ENCODE measurements around the gene SH3BP5L.
"Not testable (repeated sequence)": the region's sequence is repeated elsewhere in the genome, so short reads cannot be mapped to it uniquely, and the experiment has no call there.

SH3BP5L gene

DNA sequence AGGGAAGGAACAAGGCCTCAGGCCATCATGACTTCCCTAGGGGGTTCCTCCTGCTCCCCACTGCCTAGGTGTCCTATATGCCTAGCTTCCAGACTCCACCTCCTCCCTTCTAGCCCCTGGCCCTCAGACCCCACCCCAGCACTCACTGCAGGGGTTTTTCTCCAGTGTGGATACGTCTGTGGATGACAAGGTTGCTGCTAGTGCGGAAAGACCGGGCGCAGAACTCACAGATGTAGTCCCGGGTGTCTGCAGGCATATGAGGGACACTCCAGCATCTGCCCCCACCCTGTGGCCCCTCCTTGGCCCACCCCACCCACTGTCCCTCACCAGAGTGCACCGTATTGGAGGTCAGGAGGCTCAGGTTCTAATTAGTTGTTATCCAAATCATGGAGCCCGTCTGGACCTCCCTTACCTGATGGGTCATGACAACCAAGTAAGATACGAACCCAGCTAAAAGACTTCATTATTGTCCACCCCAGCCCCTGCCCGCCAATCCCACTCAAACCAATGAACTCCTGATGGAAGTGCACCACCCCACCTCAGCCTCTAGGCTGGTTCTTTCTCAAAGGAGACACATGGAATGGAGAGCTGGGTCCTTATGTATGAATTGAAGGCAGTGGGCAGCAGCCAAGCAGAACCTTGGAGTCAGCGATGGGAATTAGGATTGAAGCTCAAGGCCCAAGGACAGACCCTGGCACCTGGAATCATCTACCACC is 25.0 kb upstream of the SH3BP5L start:
- no peak for DNase-seq (ENCODE audit: low read depth, low spot score)

DNA sequence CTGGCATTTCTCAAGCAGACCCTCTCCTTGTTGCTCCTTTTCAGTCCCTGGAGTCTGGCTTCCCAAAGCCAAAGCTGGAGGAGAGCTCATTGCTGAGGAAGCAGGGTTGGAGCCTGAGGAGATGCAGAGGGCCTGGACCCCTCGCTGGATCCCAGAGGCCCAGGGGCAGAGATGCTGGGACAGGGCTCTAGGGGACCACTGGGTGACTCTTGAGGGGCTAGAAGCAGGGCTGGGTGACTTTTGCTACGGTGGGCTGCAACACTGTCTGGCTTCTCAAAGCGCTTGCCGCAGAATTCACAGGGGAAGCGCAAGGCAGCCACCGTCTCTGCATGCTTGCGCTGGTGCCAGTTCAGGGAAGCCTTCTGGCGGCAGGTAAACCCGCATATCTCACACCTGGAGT is 24.4 kb upstream of the SH3BP5L start:
- no peak for DNase-seq (ENCODE audit: low read depth, low spot score)

DNA sequence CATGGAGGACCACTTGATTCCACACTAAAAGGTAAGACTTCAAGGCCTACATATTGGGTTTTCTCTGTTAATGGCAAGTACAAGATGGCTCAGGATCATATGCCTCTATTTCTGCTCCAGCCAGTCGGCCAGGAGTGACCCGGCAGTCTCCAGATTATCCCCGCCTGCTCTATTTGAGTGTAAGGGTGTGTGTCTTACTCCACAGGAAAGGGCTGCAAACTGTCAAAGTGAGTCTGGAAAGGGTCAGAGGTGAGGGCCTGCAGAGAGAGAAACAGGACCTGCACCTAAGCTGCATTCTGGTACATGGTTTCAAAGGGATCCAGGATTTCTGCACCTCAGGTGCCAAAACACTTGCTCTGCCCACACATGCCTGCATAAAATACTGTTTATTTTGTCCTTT is 23.9 kb upstream of the SH3BP5L start:
- DNase-seq (ENCODE audit: low read depth, low spot score), result no peak

DNA sequence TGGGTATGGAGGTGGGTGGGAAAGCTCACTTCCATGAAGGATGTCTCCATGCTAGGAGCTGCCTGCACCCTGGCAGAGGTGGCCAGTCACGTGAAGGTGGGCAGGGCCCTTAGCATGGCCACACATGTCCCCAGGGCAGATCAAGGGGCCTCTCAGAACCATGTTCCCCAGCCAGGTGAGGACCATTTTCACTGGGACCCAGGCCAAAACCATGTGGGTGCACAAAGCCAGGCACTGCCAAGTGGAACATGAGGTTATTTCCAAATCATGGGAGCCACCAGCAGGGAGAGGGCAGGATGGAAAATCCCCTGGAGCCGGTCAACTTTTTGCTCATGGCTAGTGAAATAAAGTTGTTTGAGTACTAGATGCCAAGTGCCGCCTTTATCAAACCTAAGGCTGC is 23.4 kb upstream of the SH3BP5L start:
- DNase-seq (ENCODE audit: low read depth, low spot score), result no peak

DNA sequence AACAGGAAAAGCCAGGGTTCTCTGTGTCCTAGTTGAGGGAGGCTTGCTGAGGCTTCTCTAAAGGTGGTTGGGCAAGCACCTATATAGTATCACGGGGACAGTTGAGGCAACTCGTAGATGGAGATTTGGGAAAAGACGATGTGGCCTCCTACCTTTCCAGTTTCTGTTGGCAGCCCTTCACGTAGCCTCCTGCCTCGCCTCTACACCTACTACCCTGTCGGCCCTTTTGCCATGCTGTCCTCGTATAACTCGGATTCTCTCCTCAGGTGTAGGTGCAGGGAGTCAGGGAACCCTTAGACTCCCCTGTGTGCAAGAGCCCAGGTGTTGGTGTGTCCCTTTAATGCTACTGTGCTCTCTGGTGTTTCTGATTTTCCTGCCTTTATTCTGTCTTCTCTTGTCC is 22.9 kb upstream of the SH3BP5L start:
- no peak for DNase-seq (ENCODE audit: low read depth, low spot score)

DNA sequence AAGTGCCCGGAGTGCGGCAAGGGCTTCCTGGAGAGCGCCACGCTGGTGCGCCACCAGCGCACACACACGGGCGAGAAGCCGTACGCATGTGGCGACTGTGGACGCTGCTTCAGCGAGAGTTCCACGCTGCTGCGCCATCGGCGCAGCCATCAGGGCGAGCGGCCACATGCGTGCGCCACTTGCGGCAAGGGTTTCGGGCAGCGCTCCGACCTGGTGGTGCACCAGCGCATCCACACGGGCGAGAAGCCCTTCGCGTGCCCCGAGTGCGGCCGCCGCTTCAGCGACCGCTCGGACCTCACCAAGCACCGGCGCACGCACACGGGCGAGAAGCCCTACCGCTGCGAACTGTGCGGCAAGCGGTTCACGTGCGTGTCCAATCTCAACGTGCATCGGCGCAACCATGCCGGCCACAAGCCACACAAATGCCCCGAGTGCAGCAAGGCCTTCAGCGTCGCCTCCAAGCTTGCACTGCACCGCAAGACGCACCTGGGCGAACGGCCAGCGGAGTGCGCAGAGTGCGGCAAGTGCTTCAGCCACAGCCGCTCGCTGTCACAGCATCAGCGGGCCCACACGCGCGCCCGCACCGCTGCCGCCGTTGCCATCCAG is 22.3 kb upstream of the SH3BP5L start:
- no peak for DNase-seq (ENCODE audit: low read depth, low spot score)

DNA sequence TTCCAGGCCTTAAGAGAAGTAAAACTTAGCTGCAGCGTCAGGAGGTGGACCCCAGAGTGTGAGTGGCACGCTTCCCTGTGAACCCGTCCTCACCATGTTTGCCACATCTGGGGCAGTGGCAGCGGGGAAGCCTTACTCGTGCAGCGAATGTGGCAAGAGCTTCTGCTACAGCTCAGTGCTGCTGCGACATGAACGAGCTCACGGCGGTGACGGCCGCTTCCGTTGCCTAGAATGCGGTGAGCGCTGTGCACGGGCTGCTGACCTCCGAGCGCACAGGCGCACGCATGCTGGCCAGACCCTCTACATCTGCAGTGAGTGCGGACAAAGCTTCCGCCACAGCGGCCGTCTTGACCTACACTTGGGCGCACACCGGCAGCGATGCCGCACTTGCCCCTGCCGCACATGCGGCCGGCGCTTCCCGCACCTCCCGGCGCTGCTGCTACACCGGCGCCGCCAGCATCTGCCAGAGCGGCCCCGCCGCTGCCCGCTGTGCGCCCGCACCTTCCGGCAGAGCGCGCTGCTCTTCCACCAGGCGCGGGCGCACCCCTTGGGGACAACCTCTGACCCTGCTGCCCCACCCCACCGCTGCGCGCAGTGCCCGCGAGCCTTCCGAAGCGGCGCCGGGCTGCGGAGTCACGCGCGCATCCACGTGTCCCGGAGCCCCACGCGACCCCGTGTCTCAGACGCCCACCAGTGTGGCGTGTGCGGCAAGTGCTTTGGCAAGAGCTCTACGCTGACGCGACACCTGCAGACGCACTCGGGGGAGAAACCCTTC is 21.7 kb upstream of the SH3BP5L start:
- no peak for DNase-seq (ENCODE audit: low read depth, low spot score)

DNA sequence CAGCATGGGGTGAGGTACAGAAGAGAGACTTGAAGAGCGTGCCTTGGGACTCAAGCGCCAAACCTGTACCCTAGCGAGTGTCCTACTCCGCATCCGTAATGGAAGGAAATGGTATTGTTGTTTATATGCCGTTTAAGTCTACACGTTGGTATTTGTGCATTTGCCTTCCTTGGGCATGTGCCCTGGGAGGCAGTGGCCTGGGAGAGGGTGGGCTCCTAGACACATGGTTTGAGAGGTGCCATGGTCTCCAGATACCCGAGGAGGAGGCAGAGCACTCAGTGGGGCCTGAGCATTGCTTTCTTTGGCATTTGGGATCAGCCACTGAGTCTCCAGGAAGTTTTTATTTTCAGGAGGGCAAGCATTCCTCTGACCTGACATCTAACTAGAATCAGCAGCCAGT is 18.8 kb upstream of the SH3BP5L start:
- DNase-seq (ENCODE audit: low read depth, low spot score), result no peak

DNA sequence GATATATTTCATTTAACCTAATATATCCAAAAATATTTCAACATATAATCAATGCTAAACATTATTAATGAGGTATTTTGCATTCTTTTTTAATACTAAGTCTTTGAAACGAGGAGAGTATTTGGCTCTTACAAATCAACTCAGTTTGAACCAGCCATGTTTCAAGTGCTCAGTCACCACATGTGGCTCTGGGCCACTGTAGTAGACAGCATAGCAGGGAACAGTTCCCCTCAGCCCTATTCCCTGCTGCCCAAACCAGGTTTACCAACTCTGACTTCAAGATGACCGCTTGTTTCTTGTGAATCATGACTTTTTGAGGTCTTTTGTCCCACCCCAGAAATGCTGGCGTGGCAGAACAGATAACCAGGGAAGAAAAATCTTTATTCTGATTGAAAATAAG is 18.0 kb upstream of the SH3BP5L start:
- DNase-seq (ENCODE audit: low read depth, low spot score), result no peak

DNA sequence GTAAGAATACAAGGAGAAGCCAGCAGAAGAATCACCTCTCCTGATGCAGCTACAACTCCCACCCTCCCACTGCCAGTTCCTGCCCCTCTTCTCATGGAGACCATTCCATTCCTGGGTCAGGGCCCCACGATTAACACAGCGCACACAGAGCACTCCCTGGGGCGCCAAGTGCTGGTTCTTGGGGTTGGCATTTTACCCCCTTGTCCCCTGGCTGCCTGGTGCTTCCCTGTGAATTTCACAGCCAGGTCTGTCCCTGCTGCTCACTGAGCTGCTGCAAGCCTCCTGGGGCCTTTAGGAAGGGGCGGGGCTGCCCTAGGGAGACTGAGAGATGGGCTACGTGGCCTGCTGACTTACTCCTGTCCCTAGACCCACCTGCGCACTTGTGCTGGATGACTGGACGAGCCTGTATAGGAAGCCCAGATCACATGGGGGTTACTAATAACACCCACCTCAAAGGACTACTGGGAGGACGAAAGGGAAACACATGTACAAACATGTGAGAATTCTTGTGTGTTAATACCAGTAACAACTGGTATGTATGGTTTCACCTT is 17.1 kb upstream of the SH3BP5L start:
- no peak for DNase-seq (ENCODE audit: low read depth, low spot score)

DNA sequence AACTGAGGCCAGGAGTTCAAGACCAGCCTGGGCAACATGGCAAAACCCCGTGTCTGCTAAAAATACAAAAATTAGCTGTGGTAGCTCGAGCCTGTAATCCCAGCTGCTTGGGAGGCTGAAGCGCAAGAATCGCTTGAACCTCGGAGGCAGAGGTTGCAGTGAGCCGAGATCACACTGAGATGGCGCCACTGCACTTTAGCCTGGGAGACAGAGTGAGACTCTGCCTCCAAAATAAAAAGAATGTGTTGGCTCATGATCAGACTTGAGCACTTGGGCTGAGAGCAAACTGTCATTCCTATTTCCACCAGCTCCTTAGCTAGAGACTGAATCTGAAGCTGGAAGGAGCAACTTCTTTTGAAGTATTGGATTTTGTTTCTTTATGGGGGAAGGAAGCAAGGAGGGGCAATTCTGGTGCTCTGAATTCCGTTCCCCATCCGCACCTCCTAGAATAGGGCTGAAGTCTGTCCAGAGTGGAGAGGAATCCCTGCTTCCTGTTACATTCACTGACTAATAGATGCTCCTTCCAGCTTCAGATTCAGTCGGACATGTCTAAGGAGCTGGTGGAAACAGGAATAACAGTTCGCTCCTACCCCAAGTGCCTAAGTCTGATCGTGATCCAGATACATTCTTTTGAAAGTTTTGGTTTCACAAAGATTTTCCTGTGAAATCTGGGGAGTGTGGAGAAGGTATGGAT is 16.1 kb upstream of the SH3BP5L start:
- DNase-seq (ENCODE audit: low read depth, low spot score), result no peak

DNA sequence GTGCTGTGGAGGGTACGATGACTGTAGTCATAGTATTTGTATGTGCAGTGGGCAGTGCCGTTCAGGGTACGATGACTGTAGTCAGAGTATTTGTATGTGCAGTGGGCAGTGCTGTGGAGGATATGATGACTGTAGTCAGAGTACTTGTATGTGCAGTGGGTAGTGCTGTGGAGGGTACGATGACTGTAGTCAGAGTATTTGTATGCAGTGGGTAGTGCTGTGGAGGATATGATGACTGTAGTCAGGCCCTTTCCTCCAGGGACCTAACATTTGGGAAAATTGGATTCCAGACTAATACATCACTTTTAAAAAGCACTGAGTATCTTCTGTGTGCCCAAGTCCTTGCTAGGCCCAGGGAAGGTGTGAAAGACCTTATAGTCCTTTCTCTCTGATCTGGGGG is 15.2 kb upstream of the SH3BP5L start:
- DNase-seq (ENCODE audit: low read depth, low spot score), result no peak

DNA sequence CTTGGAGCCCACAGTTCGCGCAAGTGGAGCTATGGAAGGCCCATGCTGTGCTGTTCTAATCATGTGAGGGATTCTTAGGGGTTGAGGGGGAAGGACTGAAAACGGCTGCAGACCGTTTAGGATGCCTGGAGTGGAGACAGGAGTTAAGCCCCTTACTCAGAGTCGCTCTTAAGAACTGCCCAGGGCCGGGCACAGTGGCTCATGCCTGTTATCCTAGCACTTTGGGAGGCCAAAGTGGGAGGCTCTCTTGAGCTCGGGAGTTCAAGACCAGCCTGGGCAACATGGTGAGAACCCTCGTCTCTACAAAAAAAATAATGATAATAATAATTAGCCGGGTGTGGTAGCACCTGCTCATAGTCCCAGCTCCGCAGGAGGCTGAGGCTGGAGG is 13.4 kb upstream of the SH3BP5L start:
- no peak for DNase-seq (ENCODE audit: low read depth, low spot score)

DNA sequence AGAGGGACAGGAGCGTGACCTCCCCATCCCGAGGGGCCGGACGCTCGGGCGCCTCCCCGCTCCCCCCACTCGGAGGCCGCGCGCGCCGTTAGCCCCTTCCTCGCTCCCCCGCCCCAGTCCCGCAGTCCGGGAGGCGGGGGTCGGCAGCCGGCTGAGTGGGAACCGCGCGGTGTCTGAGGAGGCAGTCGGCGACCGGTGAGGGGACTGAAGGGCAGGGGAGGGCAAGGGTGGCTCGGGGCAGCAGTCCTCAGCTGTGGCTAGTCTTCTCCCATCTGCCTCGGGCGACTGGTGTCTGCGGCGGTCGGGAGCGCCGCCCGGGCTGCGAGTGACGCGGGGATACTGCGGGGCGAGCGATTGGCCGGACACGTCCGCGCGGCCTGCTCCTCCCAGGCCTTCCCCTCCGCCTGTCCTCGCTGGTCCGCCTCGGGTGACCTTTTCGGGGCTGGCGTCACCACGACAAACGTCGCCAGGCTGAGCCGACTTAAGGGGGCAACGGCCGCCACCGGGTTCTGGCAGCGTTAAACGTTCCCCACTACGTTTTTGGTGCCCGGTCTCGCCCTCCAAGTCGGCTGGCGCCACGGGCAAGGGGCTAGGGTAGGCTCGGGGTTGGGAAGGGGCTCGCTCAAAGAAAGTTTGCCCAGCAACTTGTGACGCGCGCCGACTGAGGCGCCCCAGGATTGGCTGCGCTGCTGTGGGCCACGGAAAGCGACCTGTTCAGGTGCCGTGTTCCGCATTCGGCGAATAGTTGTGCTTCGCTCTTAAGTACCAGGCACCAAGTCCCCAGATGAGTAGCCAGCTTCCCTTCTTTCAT is 12.8 kb upstream of the SH3BP5L start:
- DNase-seq (ENCODE audit: low read depth, low spot score), result peak; percentile 88

DNA sequence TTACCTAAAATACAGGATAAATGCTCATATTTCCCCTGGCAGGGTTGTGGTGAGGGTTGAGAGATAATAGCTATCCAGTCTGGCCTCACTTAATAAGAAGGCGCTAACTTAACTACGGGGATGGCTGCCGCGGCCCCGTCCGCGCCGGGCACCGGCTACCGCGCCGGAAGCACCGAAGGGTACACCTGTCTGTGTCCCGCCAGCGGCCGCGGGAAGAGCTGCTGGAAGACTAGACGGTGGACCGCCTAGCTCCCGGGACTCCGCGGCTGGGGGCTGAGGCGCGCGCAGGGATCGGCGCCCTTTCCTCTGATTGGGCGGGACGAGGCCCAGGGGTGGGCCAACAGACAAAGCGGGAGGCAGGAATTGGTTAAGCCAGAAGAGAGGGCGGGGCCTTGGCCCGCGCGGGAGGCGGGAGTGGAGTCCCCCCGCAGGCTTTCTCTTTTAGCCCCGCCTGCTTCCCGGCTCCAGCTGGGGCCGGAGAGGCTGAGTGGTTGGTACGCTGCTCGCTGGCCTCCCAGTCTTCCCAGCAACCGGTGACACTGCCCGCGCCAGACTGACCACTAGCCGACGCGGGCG is 12.2 kb upstream of the SH3BP5L start, which contains the start of gene ZNF672:
Gene ZNF672 (plus strand): TSS at position 444 of the 576 bp plus-strand sequence. CDS start 9,051 bp downstream, outside the sequence.
- no peak for DNase-seq (ENCODE audit: low read depth, low spot score)

DNA sequence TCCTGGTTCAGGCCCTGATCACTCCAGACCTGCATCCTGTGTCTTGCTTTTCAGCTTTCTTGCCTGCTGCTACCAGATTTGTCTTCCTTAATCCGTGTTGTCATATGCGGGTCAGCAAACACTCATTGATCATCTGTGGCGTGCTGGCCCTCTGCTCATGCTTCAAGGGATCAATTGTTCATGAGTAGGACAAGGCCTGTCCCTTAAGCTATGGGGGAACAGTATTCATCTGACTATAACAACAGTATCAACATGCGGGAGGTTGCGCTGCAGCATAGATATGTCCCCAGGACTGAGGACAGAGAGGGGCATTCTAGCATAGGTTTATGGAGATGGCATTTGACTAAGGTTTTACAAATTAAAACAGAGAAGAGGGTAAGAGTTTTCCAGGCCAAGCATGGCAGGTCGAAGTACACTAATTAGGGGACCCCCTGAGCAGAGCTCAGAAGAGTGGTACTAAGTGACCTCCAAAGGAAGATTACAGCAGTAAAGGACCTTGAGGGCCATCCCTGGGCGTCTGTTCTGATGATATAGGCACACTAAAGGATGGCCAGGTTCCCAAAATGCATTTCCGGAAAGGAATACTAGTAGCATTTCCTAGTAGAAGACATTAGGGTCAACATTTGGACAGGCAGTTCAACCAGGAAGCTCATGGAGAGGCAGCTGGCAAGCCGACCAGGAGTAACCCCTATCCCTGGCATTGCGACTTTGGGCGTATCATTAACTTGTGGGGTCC is 11.5 kb upstream of the SH3BP5L start:
- no peak for DNase-seq (ENCODE audit: low read depth, low spot score)

DNA sequence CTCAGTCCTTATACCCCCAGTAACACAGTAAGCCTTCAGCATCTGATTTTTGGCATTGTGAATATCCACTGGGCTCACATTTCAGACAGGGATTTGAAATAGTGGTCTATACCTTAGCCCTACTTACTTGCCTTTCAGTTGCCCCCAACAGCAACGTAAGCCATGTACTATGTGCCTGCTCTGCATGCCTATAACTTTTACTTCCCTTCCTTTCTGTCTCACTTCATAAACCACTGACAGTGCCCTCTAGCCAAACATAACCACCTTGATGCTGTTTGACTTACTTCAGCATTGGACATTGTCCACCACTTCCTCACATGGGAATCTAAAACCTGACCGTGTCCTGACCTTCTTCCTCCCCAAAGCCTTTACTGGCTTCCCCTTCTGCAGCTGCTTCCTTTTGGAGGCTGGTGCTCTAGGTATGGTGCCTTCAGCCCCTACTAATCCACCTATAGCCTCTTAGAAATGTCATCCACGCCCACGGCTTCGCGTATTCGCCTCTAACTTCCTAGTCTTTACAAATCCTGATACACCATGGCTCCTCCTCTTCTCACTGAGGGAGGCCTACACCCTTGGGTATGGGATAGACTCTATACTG is 8.7 kb upstream of the SH3BP5L start:
- DNase-seq (ENCODE audit: low read depth, low spot score), result no peak

DNA sequence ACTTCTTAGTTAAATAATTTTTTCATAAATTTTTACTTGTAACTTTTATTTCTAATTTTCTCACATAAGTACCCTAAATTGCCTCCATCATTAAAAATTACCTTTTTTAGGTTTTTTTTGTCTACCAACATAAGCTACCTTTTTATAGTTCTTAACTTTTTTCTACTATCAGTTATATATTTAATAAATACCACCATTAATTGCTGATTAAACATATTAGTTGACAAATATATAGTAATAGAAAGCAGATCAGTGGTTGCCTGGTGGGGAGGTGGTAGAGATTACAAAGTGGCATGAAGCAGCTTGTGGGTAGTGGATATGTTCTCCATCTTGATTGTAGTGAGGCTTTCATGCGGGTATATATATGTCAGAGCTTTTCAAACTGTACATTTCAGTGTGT is 6.1 kb upstream of the SH3BP5L start:
- no peak for DNase-seq (ENCODE audit: low read depth, low spot score)

DNA sequence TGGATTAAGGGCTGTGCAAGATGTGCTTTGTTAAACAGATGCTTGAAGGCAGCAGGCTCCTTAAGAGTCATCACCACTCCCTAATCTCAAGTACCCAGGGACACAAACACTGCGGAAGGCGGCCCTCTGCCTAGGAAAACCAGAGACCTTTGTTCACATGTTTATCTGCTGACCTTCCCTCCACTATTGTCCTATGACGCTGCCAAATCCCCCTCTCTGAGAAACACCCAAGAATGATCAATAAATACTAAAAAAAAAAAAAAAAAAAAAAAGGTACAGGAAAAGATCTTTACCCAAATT is 5.0 kb upstream of the SH3BP5L start:
- DNase-seq (ENCODE audit: low read depth, low spot score), result not testable (repeated sequence)

DNA sequence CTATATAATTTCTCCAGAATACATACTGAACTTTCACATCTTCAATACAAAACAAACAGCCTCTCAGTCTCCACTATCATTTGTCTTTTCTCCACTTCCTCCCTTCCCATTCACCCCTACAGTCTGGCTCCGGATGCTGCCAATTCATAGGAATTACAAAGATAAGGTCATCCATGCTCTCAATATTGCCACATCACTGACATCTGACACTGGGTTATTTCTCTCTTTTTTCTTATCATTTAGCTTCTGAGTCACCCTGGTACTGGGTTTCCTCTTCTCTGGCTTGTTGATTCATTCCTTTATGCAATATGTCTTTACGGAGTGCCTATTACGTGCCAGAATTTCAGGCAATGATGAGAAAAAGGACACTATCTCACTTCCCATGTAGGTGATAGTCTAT is 3.1 kb upstream of the SH3BP5L start:
- no peak for DNase-seq (ENCODE audit: low read depth, low spot score)
